SW480 (cell line): ENCODE data around the gene SMARCA4.

Experiments used
- DNase-seq: peaks from one replicate; pipeline ENCODE4 v3.0.0-alpha.2; 2016; ENCODE audit warnings: low spot score

The SMARCA4 gene

GRCh38 chr19:10960314-10961072, at the start of gene SMARCA4:
Gene SMARCA4, plus strand, starts transcription at chr19:10961030. Its CDS starts 23,122 bp downstream, at chr19:10984152.
- peak; percentile 92 for DNase-seq

- DNase-seq = no peak
Measured at GRCh38 chr19:10911579-10912363, 49.1 kb upstream of the SMARCA4 start.

DNA sequence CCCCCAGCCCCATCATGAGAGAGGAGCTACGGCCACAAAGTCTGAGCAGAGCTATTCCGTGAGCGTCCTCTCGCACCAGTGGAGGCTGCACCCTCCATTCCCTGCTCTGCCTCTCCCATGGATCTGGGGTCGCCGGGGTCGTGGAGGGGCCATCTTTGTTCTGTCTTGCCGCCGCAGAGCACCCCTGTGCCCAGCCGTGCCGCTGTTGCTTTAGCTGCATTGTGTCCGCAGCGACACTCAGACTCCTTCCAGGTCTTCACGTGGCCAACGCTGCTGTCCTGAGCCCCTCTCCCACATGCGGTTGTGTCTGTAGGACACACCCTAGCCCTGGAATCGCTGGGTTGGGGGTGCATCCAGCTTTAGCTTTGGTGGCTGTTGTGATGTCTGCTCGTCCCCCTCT, 48.2 kb upstream of the SMARCA4 start:
- DNase-seq = no peak

DNA sequence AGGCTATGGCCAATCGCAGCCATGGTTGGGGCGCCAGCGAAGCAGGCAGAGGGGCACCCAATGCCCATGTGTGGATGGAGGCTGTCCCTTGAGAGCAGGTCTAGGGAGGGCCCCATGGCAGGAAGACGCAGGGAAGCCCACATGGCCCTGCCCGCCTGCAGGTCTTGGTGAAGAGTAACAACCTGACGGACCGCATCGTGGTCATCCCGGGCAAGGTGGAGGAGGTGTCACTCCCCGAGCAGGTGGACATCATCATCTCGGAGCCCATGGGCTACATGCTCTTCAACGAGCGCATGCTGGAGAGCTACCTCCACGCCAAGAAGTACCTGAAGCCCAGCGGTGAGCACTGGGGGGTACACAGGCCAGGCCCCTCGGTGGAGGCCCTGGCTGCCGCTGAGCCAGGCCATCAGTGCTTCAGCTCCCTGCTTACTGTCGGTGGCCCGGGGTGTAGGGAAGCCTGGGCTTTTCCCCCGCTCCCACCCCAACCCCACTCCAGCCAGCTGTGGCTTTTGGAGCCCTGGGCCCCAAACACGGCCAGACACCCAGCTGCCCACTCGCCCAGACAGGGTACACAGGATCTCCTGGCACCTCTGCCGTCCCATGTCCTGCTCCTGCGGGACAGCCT, 47.0 kb upstream of the SMARCA4 start:
- no peak for DNase-seq

DNA sequence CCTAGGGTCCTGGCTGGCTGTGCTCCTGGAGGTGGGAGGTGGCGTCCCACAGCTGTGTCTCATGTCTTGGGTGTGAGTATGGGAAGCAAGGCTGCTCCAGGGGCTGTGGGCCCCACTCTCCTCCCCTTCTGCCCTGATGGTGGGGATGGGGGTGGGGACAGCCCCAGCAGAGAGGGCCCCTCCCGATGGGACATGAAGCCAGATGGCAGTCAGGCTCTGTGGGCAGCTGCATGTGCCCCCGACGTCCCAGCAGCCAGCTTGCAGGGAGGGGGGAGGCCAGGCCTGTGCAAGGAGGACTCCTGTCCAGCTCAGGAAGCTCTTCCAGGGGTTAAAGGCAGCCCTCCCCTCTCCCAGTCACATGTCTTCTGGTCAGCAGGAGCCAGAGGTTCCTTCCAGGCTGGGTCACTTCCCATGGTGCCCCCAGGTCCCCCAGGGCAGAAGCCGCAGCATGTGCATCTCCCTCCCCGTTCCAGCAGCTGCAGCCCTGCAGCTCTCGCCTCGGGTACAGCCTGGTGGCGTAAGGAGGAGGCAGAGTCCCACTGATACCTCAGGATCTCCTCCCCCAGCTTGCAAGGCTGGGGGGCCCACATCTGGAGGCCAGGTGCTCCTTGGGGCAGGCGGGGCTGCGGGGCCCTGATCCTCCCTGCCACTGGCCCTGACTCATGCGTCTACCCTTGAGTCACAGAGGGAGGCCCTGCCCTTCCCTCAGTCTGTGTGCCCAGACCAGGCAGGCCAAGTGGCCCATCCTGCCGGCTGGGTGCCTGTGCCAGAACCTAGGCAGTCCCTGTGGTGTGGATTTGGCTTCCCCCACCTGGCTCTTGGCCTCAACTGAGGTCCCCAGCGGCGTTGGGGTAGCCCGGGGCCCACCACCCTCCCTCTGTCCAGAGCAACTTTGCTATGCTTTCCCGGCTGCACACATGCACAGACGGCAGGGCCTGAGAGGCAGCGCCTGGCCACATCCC, 45.4 kb upstream of the SMARCA4 start:
- no peak for DNase-seq

GRCh38 chr19:10916602-10917001, 44.2 kb upstream of the SMARCA4 start:
- DNase-seq = no peak

DNA sequence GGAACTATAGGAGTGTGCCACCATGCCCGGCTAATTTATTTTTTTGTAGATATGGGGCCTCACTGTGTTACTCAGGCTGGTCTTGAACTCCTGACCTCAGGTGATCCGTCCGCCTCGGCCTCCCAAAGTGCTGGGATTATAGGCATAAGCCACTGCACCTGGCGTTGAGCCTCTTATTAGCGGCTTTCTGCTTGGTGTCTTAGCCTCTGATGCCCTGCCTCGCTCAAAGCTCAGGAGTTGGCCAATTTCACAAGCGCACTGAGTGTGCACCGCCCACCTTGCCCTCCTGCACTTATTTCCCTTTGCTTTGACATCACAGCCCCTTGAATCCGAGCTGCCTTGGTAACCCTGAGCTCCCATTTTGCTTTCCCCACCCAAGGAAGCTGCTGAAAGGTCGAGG, 42.5 kb upstream of the SMARCA4 start:
- DNase-seq = no peak

GRCh38 chr19:10919352-10920287, 41.2 kb upstream of the SMARCA4 start:
- no peak for DNase-seq

- DNase-seq = no peak
Measured at GRCh38 chr19:10920288-10920655, 40.6 kb upstream of the SMARCA4 start.

DNA sequence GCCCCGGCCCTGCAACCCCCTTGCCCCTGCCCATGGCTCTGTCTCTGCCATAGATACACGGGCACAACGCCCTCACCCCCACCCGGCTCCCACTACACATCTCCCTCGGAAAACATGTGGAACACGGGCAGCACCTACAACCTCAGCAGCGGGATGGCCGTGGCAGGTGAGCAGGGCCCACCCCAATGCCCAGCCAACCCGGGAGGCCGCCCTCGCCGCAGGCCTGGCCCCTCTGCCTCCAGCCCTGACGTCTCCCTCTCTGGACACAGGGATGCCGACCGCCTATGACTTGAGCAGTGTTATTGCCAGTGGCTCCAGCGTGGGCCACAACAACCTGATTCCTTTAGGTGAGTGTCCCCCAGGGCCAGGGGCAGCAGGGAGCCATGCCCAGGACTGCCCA, 40.0 kb upstream of the SMARCA4 start:
- no peak for DNase-seq

GRCh38 chr19:10921199-10921909, 39.5 kb upstream of the SMARCA4 start:
- no peak for DNase-seq

DNA sequence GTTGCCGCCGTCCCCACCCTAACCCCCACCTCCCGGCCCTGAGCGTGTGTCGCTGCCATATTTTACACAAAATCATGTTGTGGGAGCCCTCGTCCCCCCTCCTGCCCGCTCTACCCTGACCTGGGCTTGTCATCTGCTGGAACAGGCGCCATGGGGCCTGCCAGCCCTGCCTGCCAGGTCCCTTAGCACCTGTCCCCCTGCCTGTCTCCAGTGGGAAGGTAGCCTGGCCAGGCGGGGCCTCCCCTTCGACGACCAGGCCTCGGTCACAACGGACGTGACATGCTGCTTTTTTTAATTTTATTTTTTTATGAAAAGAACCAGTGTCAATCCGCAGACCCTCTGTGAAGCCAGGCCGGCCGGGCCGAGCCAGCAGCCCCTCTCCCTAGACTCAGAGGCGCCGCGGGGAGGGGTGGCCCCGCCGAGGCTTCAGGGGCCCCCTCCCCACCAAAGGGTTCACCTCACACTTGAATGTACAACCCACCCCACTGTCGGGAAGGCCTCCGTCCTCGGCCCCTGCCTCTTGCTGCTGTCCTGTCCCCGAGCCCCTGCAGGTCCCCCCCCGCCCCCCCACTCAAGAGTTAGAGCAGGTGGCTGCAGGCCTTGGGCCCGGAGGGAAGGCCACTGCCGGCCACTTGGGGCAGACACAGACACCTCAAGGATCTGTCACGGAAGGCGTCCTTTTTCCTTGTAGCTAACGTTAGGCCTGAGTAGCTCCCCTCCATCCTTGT, 38.8 kb upstream of the SMARCA4 start:
- DNase-seq = no peak

DNA sequence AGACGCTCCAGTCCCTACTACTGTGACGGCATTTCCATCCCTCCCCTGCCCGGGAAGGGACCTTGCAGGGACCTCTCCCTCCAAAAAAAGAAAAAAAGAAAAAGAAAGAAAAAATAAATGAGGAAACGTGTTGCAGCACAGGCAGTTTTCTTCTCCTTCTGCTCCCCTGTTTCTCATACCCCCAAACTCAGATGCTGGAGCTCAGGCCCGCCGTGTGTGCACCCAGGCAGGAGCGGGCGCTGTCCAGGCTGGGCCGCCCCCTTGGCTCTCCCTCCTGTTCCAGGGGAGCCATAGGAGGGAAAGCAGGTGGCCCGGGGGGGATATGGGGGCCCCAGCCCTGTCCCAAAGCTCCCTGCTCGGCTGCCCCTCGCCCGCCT, 38.2 kb upstream of the SMARCA4 start:
- DNase-seq = no peak

DNA sequence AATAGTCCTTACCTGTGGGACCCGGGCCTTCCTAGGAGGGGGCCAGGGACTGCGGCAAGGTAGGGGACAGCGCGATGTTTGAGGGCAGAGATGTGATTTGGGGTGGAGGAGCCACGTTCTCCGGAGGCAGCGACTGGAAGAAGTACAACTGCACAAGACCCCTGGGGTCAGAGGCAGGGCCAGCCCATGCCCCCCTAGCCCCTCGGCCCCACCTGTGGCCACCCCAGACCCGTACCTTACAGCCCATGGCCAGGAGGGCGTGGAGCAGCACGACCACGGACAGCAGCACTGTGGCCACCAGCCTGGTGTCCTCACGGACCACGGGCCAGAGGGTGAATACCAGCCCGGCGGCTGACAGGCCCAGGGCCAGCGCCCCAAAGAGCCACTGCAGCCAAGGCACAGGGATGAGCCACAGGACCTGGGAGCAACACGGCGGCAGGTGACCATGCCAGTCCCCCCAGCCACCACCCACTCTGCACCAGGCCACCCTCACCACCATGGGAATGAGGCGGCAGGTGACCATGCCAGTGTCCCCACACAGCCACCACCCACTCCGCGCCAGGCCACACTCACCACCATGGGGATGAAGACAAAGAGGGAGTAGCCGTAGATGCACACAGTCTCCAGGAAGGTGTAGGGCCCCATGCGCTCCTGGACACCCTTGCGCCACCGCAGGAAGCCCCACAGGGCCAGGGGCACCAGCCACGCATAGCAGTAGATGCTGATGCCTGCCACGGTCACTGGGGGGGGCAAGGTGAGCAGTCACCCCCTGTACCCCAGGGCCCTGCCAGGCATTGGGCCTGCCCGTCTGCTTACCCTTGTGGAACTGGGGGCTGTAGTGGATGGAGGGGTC, 37.3 kb upstream of the SMARCA4 start:
- no peak for DNase-seq

DNA sequence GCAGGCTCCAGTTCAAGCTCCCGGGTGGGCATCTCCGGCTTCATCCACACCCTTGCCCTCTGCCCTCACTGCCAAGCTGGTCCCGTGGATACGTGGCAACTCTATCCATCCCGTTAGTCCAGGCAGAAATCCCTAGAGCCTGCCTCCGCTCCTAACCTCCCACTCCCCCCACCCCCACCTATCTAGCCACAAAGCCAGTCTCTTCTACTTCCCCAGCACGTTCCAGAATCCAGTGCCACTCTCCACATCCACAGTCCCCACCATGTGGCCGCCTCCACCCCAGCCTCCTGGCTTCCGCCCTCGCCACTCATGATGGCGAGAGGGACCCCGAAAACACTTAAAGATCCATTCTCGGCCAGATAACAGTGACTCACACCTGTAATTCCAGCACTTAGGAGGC, 36.2 kb upstream of the SMARCA4 start:
- DNase-seq = no peak

GRCh38 chr19:10927730-10928562, 32.9 kb upstream of the SMARCA4 start:
- DNase-seq = no peak

- peak; percentile 99 for DNase-seq
Measured at GRCh38 chr19:10928563-10929401, 32.0 kb upstream of the SMARCA4 start, which contains the start of the genes TIMM29 and YIPF2. Gene TIMM29, plus strand, starts transcription at chr19:10928811. Its CDS starts 12 bp downstream, at chr19:10928823. Gene YIPF2, minus strand, starts transcription at chr19:10928639. Its CDS starts 229 bp downstream, at chr19:10928410.
